ENCODE results near the gene PILRB. TPM values are rescaled to one million over a fixed set of nuclear protein-coding genes. Genes with fewer than 3 reads are reported as not detected.
"Not testable (repeated sequence)": the region's sequence is repeated elsewhere in the genome, so short reads cannot be mapped to it uniquely, and the experiment has no call there.

Gene PILRB
- total RNA-seq (2021): 119 and 121 TPM in 2 replicates
- Bru-seq, nascent RNA: percentile 97 among the genes with signal in this experiment
- BruChase-seq, experiment 1, labeled RNA remaining after a 2-hour chase: percentile 98 among the genes with signal in this experiment
- BruChase-seq, experiment 2, labeled RNA remaining after a 6-hour chase: percentile 95 among the genes with signal in this experiment
- long read RNA-seq, partial matches to known transcripts: 0 of 4 reads
- long read RNA-seq, other reads (novel, unspliced or antisense): 3 of 4 reads

DNA sequence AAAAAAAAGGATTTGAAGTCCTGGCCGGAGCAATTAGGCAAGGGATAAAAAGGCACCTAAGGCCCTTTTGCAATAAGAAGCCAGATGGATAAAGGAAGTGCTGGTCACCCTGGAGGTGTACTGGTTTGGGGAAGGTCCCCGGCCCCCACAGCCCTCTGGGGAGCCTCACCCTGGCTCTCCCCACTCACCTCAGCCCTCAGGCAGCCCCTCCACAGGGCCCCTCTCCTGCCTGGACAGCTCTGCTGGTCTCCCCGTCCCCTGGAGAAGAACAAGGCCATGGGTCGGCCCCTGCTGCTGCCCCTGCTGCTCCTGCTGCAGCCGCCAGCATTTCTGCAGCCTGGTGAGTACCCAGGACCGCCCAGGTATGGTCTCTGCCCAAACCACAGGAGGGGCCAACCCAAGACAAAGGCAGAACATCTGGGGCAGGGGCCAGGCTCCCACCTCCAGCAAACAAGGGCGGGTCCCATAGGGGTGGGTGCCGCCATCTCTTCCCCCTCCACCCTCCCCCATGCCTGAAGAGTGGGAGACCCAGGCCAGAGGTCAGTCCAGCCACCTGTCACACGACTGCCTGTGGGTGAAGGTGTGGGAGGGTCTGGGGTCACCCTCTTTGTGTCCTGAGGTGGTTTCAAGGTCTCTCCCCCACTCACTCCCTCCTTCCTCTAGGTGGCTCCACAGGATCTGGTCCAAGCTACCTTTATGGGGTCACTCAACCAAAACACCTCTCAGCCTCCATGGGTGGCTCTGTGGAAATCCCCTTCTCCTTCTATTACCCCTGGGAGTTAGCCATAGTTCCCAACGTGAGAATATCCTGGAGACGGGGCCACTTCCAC, at the start of gene PILRB:
TSS of gene PILRB (plus strand) at position 91 of the 830 bp plus-strand sequence. CDS start at position 277, 186 bp downstream.
- H3K4me1 ChIP-seq (replicated peaks; ENCODE audit: insufficient read depth): no peaks in the 10 kb centered on the region
- CTCF ChIA-PET: no interaction called here
- BruUV-seq (replicated peaks): no TSS peak
- H3K9me3 ChIP-seq (ENCODE audit: insufficient read depth, low read depth): no peaks in the 10 kb centered on the region
- peaks cover 15% of the 10 kb centered on the region for H3F3A ChIP-seq (ENCODE audit: insufficient read depth, low read depth)
- no peak within 1 kb of the TSS for H2AFZ ChIP-seq
- no peak for DNase-seq
- peaks cover 24% of the 10 kb centered on the region for H3K36me3 ChIP-seq (ENCODE audit: low read depth)
- intact Hi-C loops (cut with micrococcal nuclease; ENCODE audit: unreplicated experiment): no loop called here
- no peak within 1 kb of the TSS for H3K27ac ChIP-seq
- no peak for TF ChIP-seq CTCF (conservative IDR thresholded peaks at IDR 0.05)
- POLR2A ChIA-PET (ENCODE audit: unreplicated experiment): no interaction called here
- no peaks in the 10 kb centered on the region for H3K27me3 ChIP-seq (ENCODE audit: insufficient read depth, low read depth)
- H3K4me2 ChIP-seq: no peak within 1 kb of the TSS
- H4K20me1 ChIP-seq (ENCODE audit: insufficient read depth): peaks cover 13% of the 10 kb centered on the region
- no peak within 1 kb of the TSS for H3K4me3 ChIP-seq
- no peaks in the 10 kb centered on the region for H3K9me2 ChIP-seq (ENCODE audit: insufficient read depth)
- H3K79me2 ChIP-seq (ENCODE audit: low read depth): no peaks in the 10 kb centered on the region

DNA sequence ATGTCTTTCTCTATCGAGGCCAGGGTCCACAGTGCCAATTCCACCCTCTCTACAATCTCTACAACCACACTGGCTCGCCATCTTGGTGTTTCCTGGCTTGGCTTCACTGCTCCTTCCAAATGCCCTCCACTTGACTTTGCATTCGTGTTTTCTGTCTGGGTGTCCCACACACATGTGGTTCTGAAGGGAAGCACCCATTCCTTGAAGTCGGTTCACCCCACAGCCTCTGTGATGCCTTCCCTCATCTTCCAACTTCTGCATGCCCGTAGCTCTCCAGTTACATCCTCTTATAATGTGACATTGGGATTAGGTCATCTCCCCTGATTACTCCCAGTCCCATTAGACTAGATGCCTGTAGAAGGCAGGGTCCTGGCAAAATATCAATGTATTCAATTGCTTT, 39.6 kb upstream of the PILRB start:
- BruUV-seq (replicated peaks); H3K9me3 ChIP-seq (ENCODE audit: insufficient read depth, low read depth); H3K27me3 ChIP-seq (ENCODE audit: insufficient read depth, low read depth); H3K36me3 ChIP-seq (ENCODE audit: low read depth); H4K20me1 ChIP-seq (ENCODE audit: insufficient read depth); DNase-seq; H3K4me1 ChIP-seq (replicated peaks; ENCODE audit: insufficient read depth); H3K4me3 ChIP-seq; H3K4me2 ChIP-seq; H2AFZ ChIP-seq; H3K27ac ChIP-seq; H3F3A ChIP-seq (ENCODE audit: insufficient read depth, low read depth); intact Hi-C loops (cut with micrococcal nuclease; ENCODE audit: unreplicated experiment); POLR2A ChIA-PET (ENCODE audit: unreplicated experiment); H3K79me2 ChIP-seq (ENCODE audit: low read depth); H3K9me2 ChIP-seq (ENCODE audit: insufficient read depth); CTCF ChIA-PET: not testable (repeated sequence)

GRCh38 chr7:100321648-100322047, 36.3 kb upstream of the PILRB start:
- DNase-seq; H3K27ac ChIP-seq; BruUV-seq (replicated peaks); intact Hi-C loops (cut with micrococcal nuclease; ENCODE audit: unreplicated experiment); H3K4me3 ChIP-seq; H3K27me3 ChIP-seq (ENCODE audit: insufficient read depth, low read depth); H3K36me3 ChIP-seq (ENCODE audit: low read depth); H3K4me1 ChIP-seq (replicated peaks; ENCODE audit: insufficient read depth); H2AFZ ChIP-seq; H3F3A ChIP-seq (ENCODE audit: insufficient read depth, low read depth); CTCF ChIA-PET; H4K20me1 ChIP-seq (ENCODE audit: insufficient read depth); H3K9me2 ChIP-seq (ENCODE audit: insufficient read depth); H3K4me2 ChIP-seq; H3K9me3 ChIP-seq (ENCODE audit: insufficient read depth, low read depth); H3K79me2 ChIP-seq (ENCODE audit: low read depth): not testable (repeated sequence)
- POLR2A ChIA-PET (ENCODE audit: unreplicated experiment): interaction anchor here (0.6 kb wide), 2 partner anchors 626 to 1687 kb away, joined by 3 to 9 read pairs; no protein-coding TSS in a partner anchor

DNA sequence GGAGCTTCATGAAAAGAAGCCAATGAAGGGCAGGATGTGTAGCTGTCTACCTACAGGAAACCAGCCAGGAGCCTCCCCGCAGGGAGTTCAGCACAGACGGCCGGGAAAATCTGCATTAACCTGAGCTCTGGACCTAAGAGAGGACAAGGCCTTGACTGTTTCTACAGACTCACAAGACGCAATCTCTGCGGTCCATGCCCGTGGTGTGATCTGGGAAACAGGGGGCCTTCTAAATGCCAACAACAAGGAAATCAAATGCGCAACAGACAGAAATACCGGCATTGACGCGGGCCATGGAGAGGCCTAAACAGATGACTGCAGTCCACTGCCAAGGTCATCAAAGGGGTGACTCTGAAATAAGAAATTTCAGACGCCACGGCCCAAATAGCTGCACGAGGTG, 33.7 kb upstream of the PILRB start:
- DNase-seq; H3F3A ChIP-seq (ENCODE audit: insufficient read depth, low read depth); H3K4me2 ChIP-seq; H3K79me2 ChIP-seq (ENCODE audit: low read depth); H3K27ac ChIP-seq; H3K36me3 ChIP-seq (ENCODE audit: low read depth); POLR2A ChIA-PET (ENCODE audit: unreplicated experiment); H3K9me2 ChIP-seq (ENCODE audit: insufficient read depth); H2AFZ ChIP-seq; H3K9me3 ChIP-seq (ENCODE audit: insufficient read depth, low read depth); BruUV-seq (replicated peaks); intact Hi-C loops (cut with micrococcal nuclease; ENCODE audit: unreplicated experiment); H3K4me3 ChIP-seq; CTCF ChIA-PET; H3K4me1 ChIP-seq (replicated peaks; ENCODE audit: insufficient read depth); H3K27me3 ChIP-seq (ENCODE audit: insufficient read depth, low read depth); H4K20me1 ChIP-seq (ENCODE audit: insufficient read depth): not testable (repeated sequence)

- intact Hi-C loops (cut with micrococcal nuclease; ENCODE audit: unreplicated experiment); BruUV-seq (replicated peaks); POLR2A ChIA-PET (ENCODE audit: unreplicated experiment): not testable (repeated sequence)
These were observed 32.2 kb upstream of the PILRB start for GRCh38 chr7:100325671-100326070.

GRCh38 chr7:100326914-100327313, 31.0 kb upstream of the PILRB start:
- intact Hi-C loops (cut with micrococcal nuclease; ENCODE audit: unreplicated experiment); H2AFZ ChIP-seq; POLR2A ChIA-PET (ENCODE audit: unreplicated experiment); H3K9me2 ChIP-seq (ENCODE audit: insufficient read depth); H3K4me1 ChIP-seq (replicated peaks; ENCODE audit: insufficient read depth); H3F3A ChIP-seq (ENCODE audit: insufficient read depth, low read depth); BruUV-seq (replicated peaks); H3K27ac ChIP-seq; H3K9me3 ChIP-seq (ENCODE audit: insufficient read depth, low read depth); H4K20me1 ChIP-seq (ENCODE audit: insufficient read depth); H3K27me3 ChIP-seq (ENCODE audit: insufficient read depth, low read depth); H3K36me3 ChIP-seq (ENCODE audit: low read depth); DNase-seq; CTCF ChIA-PET; H3K4me2 ChIP-seq; H3K4me3 ChIP-seq; H3K79me2 ChIP-seq (ENCODE audit: low read depth): not testable (repeated sequence)

More at GRCh38 chr7:100325671-100326070, 32.2 kb upstream of the PILRB start:
- H3K4me1 ChIP-seq (replicated peaks; ENCODE audit: insufficient read depth); H4K20me1 ChIP-seq (ENCODE audit: insufficient read depth); H3K36me3 ChIP-seq (ENCODE audit: low read depth); DNase-seq; H3K27me3 ChIP-seq (ENCODE audit: insufficient read depth, low read depth); H3K4me2 ChIP-seq; H3K27ac ChIP-seq; H3K4me3 ChIP-seq; H3K9me2 ChIP-seq (ENCODE audit: insufficient read depth); H2AFZ ChIP-seq; H3F3A ChIP-seq (ENCODE audit: insufficient read depth, low read depth); H3K79me2 ChIP-seq (ENCODE audit: low read depth); H3K9me3 ChIP-seq (ENCODE audit: insufficient read depth, low read depth); CTCF ChIA-PET: not testable (repeated sequence)
